Thyroid gland (tissue), 4 donors: ENCODE results near the gene TAS2R4. TPM values are rescaled to one million over a fixed set of nuclear protein-coding genes. Genes with fewer than 3 reads are reported as not detected.
"Not testable (repeated sequence)": the region's sequence is repeated elsewhere in the genome, so short reads cannot be mapped to it uniquely, and the experiment has no call there.

ENCODE experiments used
- DNase-seq, 2 donors: peaks; one replicate each; pipeline ENCODE4 v3.0.0-alpha.2; 2019
- H3K27ac ChIP-seq, 3 donors: fragments of 200-600 bp; sonication (generic); 1 replicate in 2 of 3; 2 replicates in 1 of 3; pipeline ENCODE4 v1.5.1; 2016 to 2019; ENCODE audit warnings: mild to moderate bottlenecking in 1 of 3, moderate library complexity in 1 of 3
- H3K27me3 ChIP-seq: fragments of 200-600 bp; sonication (generic); one replicate; pipeline ENCODE4 v1.5.1; 2019
- H3K36me3 ChIP-seq, 2 donors: fragments of 200-600 bp; sonication (generic); one replicate each; pipeline ENCODE4 v1.5.1; 2016 to 2019
- H3K4me1 ChIP-seq, 2 donors: fragments of 200-600 bp; sonication (generic); one replicate each; pipeline ENCODE4 v1.5.1; 2017 to 2019
- H3K4me3 ChIP-seq, 3 donors: fragments of 200-600 bp; sonication (generic); replicated peaks in 1 of 3; 1 replicate in 2 of 3; 2 replicates in 1 of 3; pipeline ENCODE4 v1.5.1; 2016; ENCODE audit warnings: mild to moderate bottlenecking in 1 of 3
- H3K9me3 ChIP-seq: fragments of 200-600 bp; sonication (generic); one replicate; pipeline ENCODE4 v1.5.1; 2017
- POLR2A ChIP-seq, 2 donors: fragments of 450-650 bp; IDR thresholded peaks; one replicate each; pipeline ENCODE4 v1.6.1; 2017; ENCODE audit warnings: antibody characterized with exemption in 2 of 2, mild to moderate bottlenecking in 2 of 2, moderate library complexity in 1 of 2
- WGBS, 2 donors: methylation state at CpG; one replicate each; pipeline ENCODE4 v1.1.5; 2017; 5-methylcytosine and 5-hydroxymethylcytosine counted together
- intact Hi-C: fragments of 100-400 bp; cut with DNase I; formaldehyde crosslinking; loops from one replicate; pipeline ENCODE4 v1.15.1; 2023
- total RNA-seq, 4 donors: library from RNA; depleted of rRNA; stranded (reverse); fragments of >200 nt; gene quantifications; one replicate each; pipeline ENCODE4 v1.2.3, GENCODE V29; 2016
- TF ChIP-seq, protein P1 (sequence below), 6 experiments: fragments of 200-600 bp in 3 of 6; fragments of 450-650 bp in 3 of 6; sonication (generic) in 3 of 6; IDR thresholded peaks; one replicate each; pipeline ENCODE4 v1.5.1; 2016 to 2019; ENCODE audit warnings: antibody characterized with exemption in 6 of 6, mild to moderate bottlenecking in 2 of 6, inconsistent platforms in 1 of 6, moderate library complexity in 1 of 6

The TAS2R4 gene
- total RNA-seq, 4 donors from 2014 or later = 1.8 to 6.3 (median 4.3) TPM

DNA sequence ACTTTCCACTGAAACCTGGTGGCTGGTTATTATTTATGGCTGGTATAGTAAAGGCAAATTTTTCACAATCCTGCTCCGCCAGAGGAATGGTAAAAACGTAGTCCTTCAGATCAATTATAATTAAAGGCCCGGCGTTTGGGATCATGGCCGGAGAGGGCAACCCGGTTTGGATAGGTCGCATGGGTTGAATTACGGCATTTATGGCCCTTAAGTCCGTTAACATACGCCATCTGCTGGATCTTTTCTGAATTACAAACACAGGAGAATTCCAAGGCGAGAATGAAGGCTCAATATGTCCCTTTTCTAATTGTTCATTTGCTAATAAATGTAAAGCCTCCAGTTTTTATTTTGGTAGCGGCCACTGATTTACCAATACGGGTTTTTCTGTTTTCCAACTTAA lies 23.8 kb upstream of the TAS2R4 start:
- H3K27me3 ChIP-seq = no peaks in the 10 kb centered on the region
- no peak overlapping the region for H3K27ac ChIP-seq
- 96 to 98% methylated on average over 13 of the region's 13 CpGs for WGBS, 2 donors
- TF ChIP-seq, protein P1, sequence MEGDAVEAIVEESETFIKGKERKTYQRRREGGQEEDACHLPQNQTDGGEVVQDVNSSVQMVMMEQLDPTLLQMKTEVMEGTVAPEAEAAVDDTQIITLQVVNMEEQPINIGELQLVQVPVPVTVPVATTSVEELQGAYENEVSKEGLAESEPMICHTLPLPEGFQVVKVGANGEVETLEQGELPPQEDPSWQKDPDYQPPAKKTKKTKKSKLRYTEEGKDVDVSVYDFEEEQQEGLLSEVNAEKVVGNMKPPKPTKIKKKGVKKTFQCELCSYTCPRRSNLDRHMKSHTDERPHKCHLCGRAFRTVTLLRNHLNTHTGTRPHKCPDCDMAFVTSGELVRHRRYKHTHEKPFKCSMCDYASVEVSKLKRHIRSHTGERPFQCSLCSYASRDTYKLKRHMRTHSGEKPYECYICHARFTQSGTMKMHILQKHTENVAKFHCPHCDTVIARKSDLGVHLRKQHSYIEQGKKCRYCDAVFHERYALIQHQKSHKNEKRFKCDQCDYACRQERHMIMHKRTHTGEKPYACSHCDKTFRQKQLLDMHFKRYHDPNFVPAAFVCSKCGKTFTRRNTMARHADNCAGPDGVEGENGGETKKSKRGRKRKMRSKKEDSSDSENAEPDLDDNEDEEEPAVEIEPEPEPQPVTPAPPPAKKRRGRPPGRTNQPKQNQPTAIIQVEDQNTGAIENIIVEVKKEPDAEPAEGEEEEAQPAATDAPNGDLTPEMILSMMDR (IDR thresholded peaks at IDR 0.05) = peak in 1 of 6 experiments; percentile 30
- no peak for TF ChIP-seq POLR2A (IDR thresholded peaks at IDR 0.05)
- no peak for DNase-seq
- H3K9me3 ChIP-seq = no peaks in the 10 kb centered on the region
- H3K4me1 ChIP-seq = no peaks in the 10 kb centered on the region
- H3K36me3 ChIP-seq = peaks cover 45 to 60% of the 10 kb centered on the region in 2 donors
- no peak overlapping the region for H3K4me3 ChIP-seq
- intact Hi-C loops = no loop called here

DNA sequence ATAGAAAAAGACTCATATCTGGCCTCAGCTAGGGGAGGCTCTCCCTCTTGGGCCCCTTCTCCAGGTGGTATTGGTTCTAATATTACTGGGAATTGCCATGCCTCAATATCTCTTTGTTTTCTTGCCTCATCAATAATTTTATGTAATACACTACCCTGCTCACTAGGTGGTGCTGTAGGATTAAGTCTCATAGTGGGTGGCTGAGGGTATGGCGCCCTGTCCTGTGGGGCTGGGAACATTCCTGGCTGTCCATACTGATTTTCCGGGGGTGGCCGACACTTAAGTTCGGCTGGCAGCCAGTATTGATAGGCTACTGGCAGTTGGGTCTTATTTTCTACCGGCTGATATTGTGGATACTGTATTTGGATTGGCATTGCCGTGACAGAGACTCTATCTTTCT lies 21.5 kb upstream of the TAS2R4 start:
- Histone ChIP-seq H3K36me3 (peaks cover 36 to 48% of the 10 kb centered on the region in 2 donors), H3K27ac (no peak overlapping the region), H3K9me3 (no peaks in the 10 kb centered on the region), H3K4me1 (no peaks in the 10 kb centered on the region), H3K4me3 (no peak overlapping the region), H3K27me3 (no peaks in the 10 kb centered on the region)
- intact Hi-C loops = no loop called here
- DNase-seq = no peak
- WGBS, 2 donors = 86 to 94% methylated on average over 6 of the region's 6 CpGs
- TF ChIP-seq POLR2A (IDR thresholded peaks at IDR 0.05) = no peak
- TF ChIP-seq, protein P1 (IDR thresholded peaks at IDR 0.05) = peak; percentile 9 to 46 (median 34)

DNA sequence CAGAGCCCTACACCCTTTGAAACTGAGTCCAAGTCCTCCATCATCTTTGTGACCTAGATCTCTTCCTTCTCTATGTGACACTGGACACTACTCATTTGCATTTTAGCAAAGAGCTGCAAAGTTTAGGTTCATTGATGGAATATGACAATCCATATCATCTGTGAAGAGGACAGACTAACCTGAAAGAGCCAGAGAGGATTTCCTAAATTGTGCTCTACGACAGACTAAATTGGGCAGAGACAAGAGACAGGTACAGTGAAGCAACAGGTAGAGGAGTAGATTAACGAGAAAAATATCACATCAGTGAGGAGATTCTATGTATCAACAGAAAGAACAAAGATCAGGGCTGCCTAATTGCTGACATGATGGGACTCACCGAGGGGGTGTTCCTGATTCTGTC lies 12.7 kb upstream of the TAS2R4 start, which contains the start of gene TAS2R3:
Gene TAS2R3, plus strand, starts transcription at position 301 of the 400 bp plus-strand sequence. Its CDS starts 62 bp downstream, at position 363.
- Histone ChIP-seq H3K27me3 (no peaks in the 10 kb centered on the region), H3K36me3 (peaks cover 0 to 10% of the 10 kb centered on the region in 2 donors), H3K27ac (no peak within 1 kb of the TSS), H3K4me1 (no peaks in the 10 kb centered on the region), H3K4me3 (no peak within 1 kb of the TSS), H3K9me3 (no peaks in the 10 kb centered on the region)
- TF ChIP-seq, protein P1 (IDR thresholded peaks at IDR 0.05) = no peak
- no peak for TF ChIP-seq POLR2A (IDR thresholded peaks at IDR 0.05)
- WGBS, 2 donors = 95% methylated on average over 3 of the region's 3 CpGs
- intact Hi-C loops = no loop called here
- no peak for DNase-seq

DNA sequence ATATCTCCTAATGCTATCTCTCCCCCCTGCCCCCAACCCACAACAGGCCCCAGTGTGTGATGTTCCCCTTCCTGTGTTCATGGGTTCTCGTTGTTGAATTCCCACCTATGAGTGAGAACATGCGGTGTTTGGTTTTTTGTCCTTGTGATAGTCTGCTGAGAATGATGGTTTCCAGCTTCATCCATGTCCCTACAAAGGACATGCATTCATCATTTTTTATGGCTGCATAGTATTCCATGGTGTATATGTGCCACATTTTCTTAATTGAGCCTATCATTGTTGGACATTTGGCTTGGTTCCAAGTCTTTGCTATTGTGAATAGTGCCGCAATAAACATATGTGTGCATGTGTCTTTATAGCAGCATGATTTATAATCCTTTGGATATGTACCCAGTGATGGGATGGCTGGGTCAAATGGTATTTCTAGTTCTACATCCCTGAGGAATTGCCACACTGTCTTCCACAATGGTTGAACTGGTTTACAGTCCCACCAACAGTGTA lies 6.3 kb upstream of the TAS2R4 start:
- intact Hi-C loops, H3K36me3 ChIP-seq, H3K27me3 ChIP-seq, H3K9me3 ChIP-seq, DNase-seq, H3K4me3 ChIP-seq, H3K4me1 ChIP-seq, H3K27ac ChIP-seq: not testable (repeated sequence)
- 95 to 97% methylated on average over 3 of the region's 3 CpGs for WGBS, 2 donors

GRCh38 chr7:141785706-141786552 lies 9.5 kb downstream of the TAS2R4 start:
- H3K36me3 ChIP-seq = no peaks in the 10 kb centered on the region
- no peaks in the 10 kb centered on the region for H3K4me1 ChIP-seq
- 72 to 74% methylated on average over 13 of the region's 13 CpGs for WGBS, 2 donors
- no peak overlapping the region for H3K4me3 ChIP-seq
- H3K27ac ChIP-seq = no peak overlapping the region
- no peaks in the 10 kb centered on the region for H3K9me3 ChIP-seq
- no peaks in the 10 kb centered on the region for H3K27me3 ChIP-seq
- peak; percentile 12 to 20 for DNase-seq
- intact Hi-C loops = no loop called here
- TF ChIP-seq, protein P1 (IDR thresholded peaks at IDR 0.05) = peak; percentile 54 to 74 (median 58)
- no peak for TF ChIP-seq POLR2A (IDR thresholded peaks at IDR 0.05)
